HEK293 (cell line): Measurements from ENCODE around the gene KLHL30.
A peak's percentile ranks its signal among the peaks of the same experiment; 100 is the strongest.

Experiments used
- CTCF ChIA-PET: fragments of 350-600 bp; formaldehyde crosslinking; extraction: SDS; loops from one replicate; lab custom pipeline; 2021; ENCODE audit warnings: antibody characterized with exemption; lab: Yijun Ruan, JAX
- POLR2A ChIA-PET: fragments of 300-600 bp; formaldehyde crosslinking; extraction: SDS; loops from one replicate; lab custom pipeline; 2020; ENCODE audit warnings: antibody characterized with exemption, inconsistent platforms; lab: Yijun Ruan, JAX
- H3K27ac ChIP-seq: fragments of 200-500 bp; sonication (Bioruptor generic); 2 replicates; pipeline ENCODE4 v1.5.1; 2014; ENCODE audit warnings: low read depth, low read length, control low read depth, inconsistent platforms; ENCODE audit errors: extremely low read depth
- H3K36me3 ChIP-seq, 2 experiments: fragments of 200-500 bp in 1 of 2; sonication (Bioruptor generic) in 1 of 2; 1 replicate in 1 of 2; 2 replicates in 1 of 2; pipeline ENCODE4 v1.5.1; 2014 to 2017; ENCODE audit warnings: inconsistent platforms in 2 of 2, low read length in 2 of 2; ENCODE audit not compliant: control insufficient read depth in 2 of 2, insufficient read depth in 1 of 2
- H3K4me1 ChIP-seq: fragments of 200-500 bp; sonication (Bioruptor generic); 2 replicates; pipeline ENCODE4 v1.5.1; 2014; ENCODE audit warnings: mild to moderate bottlenecking, low read length, inconsistent platforms; ENCODE audit not compliant: control insufficient read depth, insufficient read depth
- H3K4me3 ChIP-seq: 2 replicates; pipeline ENCODE4 v1.5.1; 2011; ENCODE audit warnings: low read depth, mild to moderate bottlenecking, control low read depth, low read length, moderate library complexity
- H3K9me3 ChIP-seq: fragments of 200-500 bp; sonication (Bioruptor generic); 2 replicates; pipeline ENCODE4 v1.5.1; 2014; ENCODE audit warnings: low read depth, low read length, inconsistent platforms; ENCODE audit not compliant: control insufficient read depth, insufficient read depth
- EGR2 ChIP-seq: fragments of 450-650 bp; formaldehyde crosslinking; IDR thresholded peaks from 2 replicates; pipeline ENCODE4 v1.5.1; 2016; ENCODE audit warnings: low read depth, missing biosample characterization, missing genetic modification characterization
- FEZF1 ChIP-seq: fragments of 450-650 bp; formaldehyde crosslinking; IDR thresholded peaks from 2 replicates; pipeline ENCODE4 v1.5.1; 2016; ENCODE audit warnings: missing biosample characterization, missing genetic modification characterization
- GLIS1 ChIP-seq: fragments of 450-650 bp; formaldehyde crosslinking; IDR thresholded peaks from 2 replicates; pipeline ENCODE4 v1.5.1; 2016; ENCODE audit warnings: missing biosample characterization, missing genetic modification characterization
- KLF7 ChIP-seq: fragments of 450-650 bp; formaldehyde crosslinking; IDR thresholded peaks from 2 replicates; pipeline ENCODE4 v1.5.1; 2016; ENCODE audit warnings: missing biosample characterization, missing genetic modification characterization, borderline replicate concordance
- MZF1 ChIP-seq: fragments of 450-650 bp; formaldehyde crosslinking; IDR thresholded peaks from 2 replicates; pipeline ENCODE4 v1.5.1; 2017; ENCODE audit warnings: missing biosample characterization, missing genetic modification characterization, borderline replicate concordance
- ZBTB26 ChIP-seq: fragments of 450-650 bp; formaldehyde crosslinking; optimal IDR thresholded peaks from 2 replicates; pipeline ENCODE3; 2016; ENCODE audit warnings: missing biosample characterization, mild to moderate bottlenecking, missing genetic modification characterization
- ZNF114 ChIP-seq: fragments of 450-650 bp; formaldehyde crosslinking; IDR thresholded peaks from 2 replicates; pipeline ENCODE4 v1.5.0; 2017; ENCODE audit warnings: missing biosample characterization, missing genetic modification characterization
- ZNF132 ChIP-seq: fragments of 450-650 bp; formaldehyde crosslinking; IDR thresholded peaks from 2 replicates; pipeline ENCODE4 v1.5.1; 2017; ENCODE audit warnings: missing biosample characterization, missing genetic modification characterization, borderline replicate concordance
- ZNF133 ChIP-seq: fragments of 450-650 bp; formaldehyde crosslinking; IDR thresholded peaks from 2 replicates; pipeline ENCODE4 v1.5.1; 2016; ENCODE audit warnings: missing biosample characterization, missing genetic modification characterization
- ZNF140 ChIP-seq: fragments of 450-650 bp; formaldehyde crosslinking; IDR thresholded peaks from 2 replicates; pipeline ENCODE4 v1.5.1; 2016; ENCODE audit warnings: missing biosample characterization, missing genetic modification characterization
- ZNF155 ChIP-seq: fragments of 450-650 bp; formaldehyde crosslinking; IDR thresholded peaks from 2 replicates; pipeline ENCODE4 v1.5.1; 2016; ENCODE audit warnings: missing biosample characterization, missing genetic modification characterization
- ZNF23 ChIP-seq: fragments of 450-650 bp; formaldehyde crosslinking; IDR thresholded peaks from 2 replicates; pipeline ENCODE4 v1.5.1; 2016; ENCODE audit warnings: missing biosample characterization, missing genetic modification characterization, borderline replicate concordance
- ZNF266 ChIP-seq: fragments of 450-650 bp; formaldehyde crosslinking; IDR thresholded peaks from 2 replicates; pipeline ENCODE4 v1.5.1; 2016; ENCODE audit warnings: missing biosample characterization, missing genetic modification characterization, low read depth
- ZNF707 ChIP-seq: fragments of 450-650 bp; formaldehyde crosslinking; IDR thresholded peaks from 2 replicates; pipeline ENCODE4 v1.5.1; 2016; ENCODE audit warnings: missing biosample characterization, missing genetic modification characterization
- ZNF747 ChIP-seq: fragments of 450-650 bp; formaldehyde crosslinking; IDR thresholded peaks from 2 replicates; pipeline ENCODE4 v1.5.1; 2016; ENCODE audit warnings: missing biosample characterization, missing genetic modification characterization
- ZNF785 ChIP-seq: fragments of 450-650 bp; formaldehyde crosslinking; IDR thresholded peaks from 2 replicates; pipeline ENCODE4 v1.5.1; 2016; ENCODE audit warnings: missing biosample characterization, missing genetic modification characterization
- ZSCAN23 ChIP-seq: fragments of 450-650 bp; formaldehyde crosslinking; IDR thresholded peaks from 2 replicates; pipeline ENCODE4 v1.5.1; 2016; ENCODE audit warnings: missing biosample characterization, missing genetic modification characterization
- ZXDB ChIP-seq: fragments of 450-650 bp; formaldehyde crosslinking; IDR thresholded peaks from 2 replicates; pipeline ENCODE4 v1.5.1; 2016; ENCODE audit warnings: missing biosample characterization, missing genetic modification characterization
- TF ChIP-seq, protein P1 (sequence below): fragments of 450-650 bp; formaldehyde crosslinking; IDR thresholded peaks from 2 replicates; pipeline ENCODE4; 2016; ENCODE audit warnings: missing biosample characterization, missing genetic modification characterization
- TF ChIP-seq, protein P2 (sequence below): fragments of 450-650 bp; formaldehyde crosslinking; IDR thresholded peaks from 2 replicates; pipeline ENCODE4 v1.5.1; 2016; ENCODE audit warnings: missing biosample characterization, missing genetic modification characterization, borderline replicate concordance

KLHL30 gene

DNA sequence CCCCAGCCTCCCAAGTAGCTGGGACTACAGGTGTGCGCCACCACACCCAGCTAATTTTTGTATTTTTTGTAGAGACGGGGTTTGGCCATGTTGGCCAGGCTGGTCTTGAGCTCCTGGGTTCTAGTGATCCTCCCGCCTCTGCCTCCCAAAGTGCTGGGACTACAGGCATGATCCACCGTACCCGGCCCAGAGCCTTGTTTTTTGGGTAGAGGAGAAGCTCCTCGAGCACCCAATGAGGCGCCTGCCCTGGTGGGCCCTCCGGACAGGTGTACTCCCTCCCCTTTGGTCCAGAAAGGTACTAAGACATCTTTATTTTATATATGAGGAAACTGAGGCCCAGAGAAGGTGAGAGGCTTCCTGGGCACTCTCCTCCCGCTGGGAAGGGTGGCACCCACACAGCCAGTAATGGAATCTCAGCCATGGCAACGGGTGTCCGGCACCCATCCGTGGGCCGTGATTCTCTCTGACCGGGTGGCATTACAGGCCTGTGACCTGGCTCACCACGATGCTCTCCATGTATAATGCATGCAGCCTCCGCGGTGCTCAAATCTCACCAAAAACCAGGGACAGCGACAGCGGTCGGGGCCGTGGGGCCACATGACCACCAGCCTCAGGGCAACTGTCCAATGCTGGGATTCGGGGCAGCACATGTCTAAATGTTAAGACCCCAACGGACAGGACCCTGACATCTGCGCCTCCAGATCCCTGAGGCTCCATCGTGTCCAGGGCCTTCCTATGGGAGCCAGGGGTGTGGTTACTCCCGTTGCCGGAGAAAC, 16.8 kb upstream of the KLHL30 start (continued):
- TF ChIP-seq ZNF132 (tag by site-specific recombination), result no peak
- TF ChIP-seq ZNF785 (tag by site-specific recombination), result no peak
- TF ChIP-seq ZNF133 (tag by site-specific recombination), result no peak

GRCh38 chr2:238122287-238123217, 15.9 kb upstream of the KLHL30 start:
- Histone ChIP-seq H3K36me3 (no peaks in the 10 kb centered on the region), H3K4me3 (no peak overlapping the region), H3K27ac (no peak overlapping the region), H3K9me3 (no peaks in the 10 kb centered on the region), H3K4me1 (no peaks in the 10 kb centered on the region)
- ChIA-PET CTCF (no interaction called here), POLR2A (no interaction called here)
- TF ChIP-seq MZF1 (tag by site-specific recombination), result no peak
- TF ChIP-seq KLF7 (tag by site-specific recombination), result no peak
- no peak for TF ChIP-seq ZNF747 (tag by site-specific recombination)
- TF ChIP-seq ZNF707 (tag by site-specific recombination), result no peak
- no peak for TF ChIP-seq ZBTB26 (tag by site-specific recombination)
- TF ChIP-seq ZNF266 (tag by site-specific recombination), result no peak
- TF ChIP-seq ZNF23 (tag by site-specific recombination), result no peak
- TF ChIP-seq, protein P1, sequence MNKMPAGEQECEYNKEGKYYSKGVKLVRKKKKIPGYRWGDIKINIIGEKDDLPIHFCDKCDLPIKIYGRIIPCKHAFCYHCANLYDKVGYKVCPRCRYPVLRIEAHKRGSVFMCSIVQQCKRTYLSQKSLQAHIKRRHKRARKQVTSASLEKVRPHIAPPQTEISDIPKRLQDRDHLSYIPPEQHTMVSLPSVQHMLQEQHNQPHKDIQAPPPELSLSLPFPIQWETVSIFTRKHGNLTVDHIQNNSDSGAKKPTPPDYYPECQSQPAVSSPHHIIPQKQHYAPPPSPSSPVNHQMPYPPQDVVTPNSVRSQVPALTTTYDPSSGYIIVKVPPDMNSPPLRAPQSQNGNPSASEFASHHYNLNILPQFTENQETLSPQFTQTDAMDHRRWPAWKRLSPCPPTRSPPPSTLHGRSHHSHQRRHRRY (tag by site-specific recombination), result no peak
- no peak for TF ChIP-seq ZNF140 (tag by site-specific recombination)
- TF ChIP-seq GLIS1 (tag by site-specific recombination), result no peak
- TF ChIP-seq ZNF785 (tag by site-specific recombination), result no peak
- no peak for TF ChIP-seq ZNF155 (tag by site-specific recombination)

GRCh38 chr2:238123218-238123971, 15.1 kb upstream of the KLHL30 start:
- Histone ChIP-seq H3K9me3 (no peaks in the 10 kb centered on the region), H3K36me3 (no peaks in the 10 kb centered on the region), H3K4me3 (no peak overlapping the region)
- no peak for TF ChIP-seq ZSCAN23
- TF ChIP-seq ZXDB (tag by site-specific recombination), result no peak
- TF ChIP-seq EGR2 (tag by site-specific recombination), result 0 out of 2 replicates have a peak, but pooled peaks have one; percentile 6
- TF ChIP-seq, protein P2, sequence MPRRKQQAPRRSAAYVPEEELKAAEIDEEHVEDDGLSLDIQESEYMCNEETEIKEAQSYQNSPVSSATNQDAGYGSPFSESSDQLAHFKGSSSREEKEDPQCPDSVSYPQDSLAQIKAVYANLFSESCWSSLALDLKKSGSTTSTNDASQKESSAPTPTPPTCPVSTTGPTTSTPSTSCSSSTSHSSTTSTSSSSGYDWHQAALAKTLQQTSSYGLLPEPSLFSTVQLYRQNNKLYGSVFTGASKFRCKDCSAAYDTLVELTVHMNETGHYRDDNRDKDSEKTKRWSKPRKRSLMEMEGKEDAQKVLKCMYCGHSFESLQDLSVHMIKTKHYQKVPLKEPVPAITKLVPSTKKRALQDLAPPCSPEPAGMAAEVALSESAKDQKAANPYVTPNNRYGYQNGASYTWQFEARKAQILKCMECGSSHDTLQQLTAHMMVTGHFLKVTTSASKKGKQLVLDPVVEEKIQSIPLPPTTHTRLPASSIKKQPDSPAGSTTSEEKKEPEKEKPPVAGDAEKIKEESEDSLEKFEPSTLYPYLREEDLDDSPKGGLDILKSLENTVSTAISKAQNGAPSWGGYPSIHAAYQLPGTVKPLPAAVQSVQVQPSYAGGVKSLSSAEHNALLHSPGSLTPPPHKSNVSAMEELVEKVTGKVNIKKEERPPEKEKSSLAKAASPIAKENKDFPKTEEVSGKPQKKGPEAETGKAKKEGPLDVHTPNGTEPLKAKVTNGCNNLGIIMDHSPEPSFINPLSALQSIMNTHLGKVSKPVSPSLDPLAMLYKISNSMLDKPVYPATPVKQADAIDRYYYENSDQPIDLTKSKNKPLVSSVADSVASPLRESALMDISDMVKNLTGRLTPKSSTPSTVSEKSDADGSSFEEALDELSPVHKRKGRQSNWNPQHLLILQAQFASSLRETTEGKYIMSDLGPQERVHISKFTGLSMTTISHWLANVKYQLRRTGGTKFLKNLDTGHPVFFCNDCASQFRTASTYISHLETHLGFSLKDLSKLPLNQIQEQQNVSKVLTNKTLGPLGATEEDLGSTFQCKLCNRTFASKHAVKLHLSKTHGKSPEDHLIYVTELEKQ (tag by site-specific recombination), result no peak
- no peak for TF ChIP-seq ZNF114
- no peak for TF ChIP-seq FEZF1 (tag by site-specific recombination)
- TF ChIP-seq, all 188 proteins: peak for 1
- ChIA-PET CTCF (no interaction called here), POLR2A (no interaction called here)
- Histone ChIP-seq H3K4me1 (no peaks in the 10 kb centered on the region), H3K27ac (no peak overlapping the region)
